IPS DF 19.7 (cell line): ENCODE data around the gene SQOR.
"Not testable (repeated sequence)": the region's sequence is repeated elsewhere in the genome, so short reads cannot be mapped to it uniquely, and the experiment has no call there.

Experiments
- DNase-seq: peaks from one replicate; pipeline ENCODE4 v3.0.0-alpha.2; 2013; ENCODE audit warnings: low read depth, low spot score

The SQOR gene

DNA sequence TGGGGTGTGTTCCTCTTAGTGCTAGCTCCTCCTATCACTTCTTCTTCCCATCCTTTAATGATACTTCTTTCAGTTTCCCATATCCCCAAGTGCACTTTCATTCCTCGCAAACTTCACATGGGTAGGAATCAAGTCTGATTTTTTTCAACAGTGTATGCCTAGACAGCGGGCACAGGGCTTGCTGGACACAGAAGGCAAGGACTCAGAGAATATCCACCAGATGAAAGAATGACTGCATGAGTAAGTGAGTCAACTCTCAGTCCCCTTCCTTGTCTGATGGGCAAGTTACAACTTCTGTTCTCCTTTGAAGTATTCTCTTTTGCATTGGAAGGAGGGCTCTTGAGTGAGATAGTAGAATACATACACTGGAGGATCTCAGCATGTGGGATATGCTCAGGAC is 3.1 kb upstream of the SQOR start:
- DNase-seq, result no peak

DNA sequence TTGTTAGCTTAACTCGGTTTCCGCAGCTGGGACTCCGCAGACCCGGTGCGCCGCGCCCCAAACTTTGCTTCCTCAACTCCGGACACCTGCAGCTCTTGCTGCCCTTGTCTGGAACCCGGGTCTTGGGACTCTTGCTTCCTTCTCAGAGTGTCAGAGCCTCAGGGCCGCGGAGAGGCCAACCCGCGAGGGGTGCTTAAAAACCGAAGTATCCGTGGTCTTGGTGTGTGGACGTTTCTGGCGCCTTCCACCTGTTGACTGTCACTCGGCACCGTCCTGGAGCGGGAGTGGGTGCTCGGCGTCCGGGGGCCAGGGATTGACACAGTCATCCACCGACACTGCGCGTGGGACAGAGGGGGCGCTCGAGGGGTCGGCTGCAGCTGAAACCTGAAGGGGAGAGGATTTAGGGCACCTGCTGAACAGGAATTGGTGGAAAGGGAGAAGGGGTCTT is 386 bp downstream of the SQOR start:
- DNase-seq, result no peak

DNA sequence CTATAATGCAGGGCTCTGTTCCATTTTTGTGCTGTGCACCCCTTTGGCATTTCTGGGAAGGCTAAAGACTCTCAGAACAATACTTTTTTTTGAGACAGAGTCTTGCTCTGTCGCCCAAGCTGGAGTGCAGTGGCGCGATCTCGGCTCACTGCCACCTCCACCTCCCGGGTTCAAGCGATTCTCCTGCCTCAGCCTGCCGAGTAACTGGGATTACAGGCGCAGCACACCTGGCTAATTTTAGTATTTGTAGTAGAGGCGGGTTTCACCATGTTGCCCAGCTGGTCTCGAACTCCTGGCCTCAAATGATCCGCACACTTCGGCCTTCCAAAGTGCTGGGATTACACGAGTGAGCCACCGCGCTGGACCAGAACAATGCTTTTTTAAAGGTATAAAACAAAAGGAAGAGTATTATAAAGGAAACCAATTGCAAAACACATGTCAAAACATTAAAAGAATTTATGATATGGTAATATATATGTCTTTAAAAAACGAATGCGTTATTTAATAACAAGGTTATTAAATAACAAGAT is 999 bp downstream of the SQOR start:
- no peak for DNase-seq

DNA sequence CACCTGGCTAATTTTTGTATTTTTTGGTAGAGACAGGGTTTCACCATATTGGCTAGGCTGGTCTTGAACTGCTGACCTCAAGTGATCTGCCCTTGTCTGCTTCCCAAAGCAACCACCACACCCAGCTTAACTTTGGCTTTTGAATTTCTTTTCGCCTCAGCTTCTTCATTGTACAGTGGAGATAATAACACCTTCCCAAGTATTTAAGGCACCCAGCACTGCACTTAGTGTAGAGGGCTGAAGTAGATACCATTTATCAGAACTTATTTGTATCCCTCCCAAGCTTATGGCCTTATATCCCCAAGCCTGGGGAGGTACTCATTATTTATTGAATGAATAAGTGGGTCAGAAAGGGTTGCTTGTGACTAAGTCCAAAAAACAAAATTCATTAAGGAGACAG is 2.3 kb downstream of the SQOR start:
- DNase-seq, result no peak

DNA sequence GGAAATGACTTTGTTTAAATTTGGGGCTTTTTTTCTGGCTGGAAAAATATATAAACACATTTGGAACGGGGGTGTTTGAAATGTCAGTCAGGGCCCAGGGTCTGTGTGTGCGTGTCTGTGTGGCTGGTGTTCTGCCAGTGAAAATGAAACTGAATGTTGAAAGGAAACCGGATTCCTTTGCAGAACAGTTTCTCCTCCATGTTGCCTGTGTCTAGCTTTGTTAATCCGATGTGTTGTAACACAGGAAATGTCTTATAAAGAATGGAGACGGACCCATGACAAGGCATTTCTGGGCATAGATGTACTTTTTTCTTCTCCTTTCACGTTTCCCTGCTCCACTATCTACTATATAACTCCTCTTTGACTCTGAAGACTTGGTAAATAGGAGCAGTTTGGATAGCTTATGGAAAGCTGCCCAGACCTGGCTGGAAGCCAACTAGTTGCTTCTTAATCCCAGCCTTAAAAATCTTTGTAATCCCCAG is 2.8 kb downstream of the SQOR start:
- no peak for DNase-seq

GRCh38 chr15:45640616-45641015 is 5.8 kb downstream of the SQOR start:
- DNase-seq, result no peak

DNA sequence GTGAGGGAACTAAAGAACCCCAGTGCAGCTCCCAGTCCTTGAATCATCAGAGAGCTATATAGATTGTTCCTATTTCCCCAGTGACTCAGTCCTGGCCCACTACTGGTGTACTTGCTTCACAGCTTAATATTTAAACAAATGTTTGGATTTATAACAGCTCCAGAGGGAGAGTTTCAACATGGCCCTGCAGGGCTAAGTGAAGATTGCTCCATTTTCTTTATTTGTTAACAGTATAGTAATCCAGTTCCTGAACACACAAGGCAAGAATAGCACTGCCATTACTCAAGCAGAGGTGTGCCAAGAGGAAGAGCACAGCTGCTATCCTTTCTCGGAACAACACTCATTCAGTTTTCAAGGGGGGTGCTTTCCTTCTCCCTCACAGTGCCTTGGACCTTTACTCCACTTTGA is 6.5 kb downstream of the SQOR start:
- DNase-seq, result no peak

- no peak for DNase-seq
Measured at GRCh38 chr15:45641999-45642932, 7.4 kb downstream of the SQOR start.

DNA sequence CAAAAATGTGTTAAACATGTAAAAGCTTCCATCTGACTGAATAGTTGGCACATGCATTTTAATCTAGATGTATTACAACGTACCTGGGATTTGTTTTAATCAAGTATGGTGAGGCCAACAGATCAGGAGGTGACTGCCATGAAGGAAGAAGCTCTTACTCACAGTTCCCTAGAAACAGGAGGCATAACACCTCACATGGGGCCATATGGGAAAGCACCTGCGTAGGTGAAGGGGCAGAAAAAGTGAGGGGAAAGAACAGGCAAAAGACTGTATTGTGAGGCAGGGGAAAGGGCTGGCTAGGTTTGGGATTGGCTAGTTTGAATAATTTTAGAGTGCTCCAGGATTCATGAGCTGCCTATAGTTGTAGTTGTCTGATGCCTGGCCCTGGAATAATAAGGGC is 9.6 kb downstream of the SQOR start:
- DNase-seq, result no peak

- DNase-seq, result no peak
Measured at GRCh38 chr15:45645026-45645980, 10.5 kb downstream of the SQOR start.

- DNase-seq, result no peak
Measured at GRCh38 chr15:45646220-45646619, 11.4 kb downstream of the SQOR start.

GRCh38 chr15:45647828-45648227 is 13.0 kb downstream of the SQOR start:
- DNase-seq, result no peak

- no peak for DNase-seq
Measured at GRCh38 chr15:45648521-45649200, 13.8 kb downstream of the SQOR start.

DNA sequence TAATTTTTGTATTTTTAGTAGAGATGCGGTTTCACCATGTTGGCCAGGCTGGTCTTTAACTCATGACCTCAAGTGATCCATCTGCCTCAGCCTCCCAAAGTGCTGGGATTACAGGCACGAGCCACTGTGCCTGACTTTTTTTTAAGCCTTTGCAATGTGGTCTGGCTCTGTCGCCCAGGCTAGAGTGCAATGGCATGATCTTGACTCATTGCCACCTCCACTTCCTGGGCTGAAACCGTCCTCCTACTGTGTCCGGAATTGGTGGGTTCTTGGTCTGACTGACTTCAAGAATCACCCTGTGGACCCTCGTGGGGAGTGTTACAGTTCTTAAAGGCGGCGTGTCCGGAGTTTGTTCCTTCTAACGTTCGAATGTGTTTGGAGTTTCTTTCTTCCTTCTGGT is 15.2 kb downstream of the SQOR start:
- DNase-seq, result not testable (repeated sequence)

DNA sequence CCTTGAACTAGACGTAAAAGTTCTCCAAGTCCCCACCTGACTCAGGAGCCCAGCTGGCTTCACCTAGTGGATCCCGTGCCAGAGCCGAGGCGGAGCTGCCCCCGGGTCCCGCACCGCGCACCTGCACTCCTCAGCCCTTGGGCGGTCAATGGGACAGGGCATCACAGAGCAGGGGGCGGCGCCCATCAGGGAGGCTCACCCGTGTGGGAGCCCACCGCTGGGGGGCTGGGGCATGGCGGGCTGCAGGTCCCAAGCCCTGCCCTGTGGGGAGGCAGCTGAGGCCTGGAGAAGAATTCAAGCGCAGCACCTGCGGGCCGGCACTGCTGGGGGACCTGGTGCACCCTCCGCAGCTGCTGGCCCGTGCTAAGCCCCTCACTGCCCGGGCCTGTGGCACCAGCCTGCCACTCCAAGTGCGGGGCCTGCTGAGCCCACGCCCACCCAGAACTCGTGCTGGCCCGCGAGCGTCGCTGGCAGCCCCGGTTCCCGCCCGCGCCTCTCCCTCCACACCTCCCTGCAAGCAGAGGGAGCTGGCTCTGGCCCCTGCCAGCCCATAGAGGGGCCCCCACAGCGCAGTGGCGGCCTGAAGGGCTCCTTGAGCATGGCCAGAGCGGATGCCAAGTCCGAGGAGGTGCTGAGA is 16.2 kb downstream of the SQOR start:
- no peak for DNase-seq

GRCh38 chr15:45653702-45654424 is 19.0 kb downstream of the SQOR start:
- DNase-seq, result no peak

GRCh38 chr15:45654749-45655148 is 19.9 kb downstream of the SQOR start:
- no peak for DNase-seq

GRCh38 chr15:45657254-45657653 is 22.4 kb downstream of the SQOR start:
- DNase-seq, result no peak

- DNase-seq, result no peak
Measured at GRCh38 chr15:45657764-45658545, 23.1 kb downstream of the SQOR start.
